Pancreas (tissue), 10 donors: ENCODE results near the gene BEX4. TPM values are rescaled to one million over a fixed set of nuclear protein-coding genes. Genes with fewer than 3 reads are reported as not detected.
A peak's percentile ranks its signal among the peaks of the same experiment; 100 is the strongest.

Experiments used
- ATAC-seq, 4 donors: fragments of 200-7000 bp; cut with Tn5 transposase; one replicate each; pipeline versions ENCODE4 v1.8.0 to v1.9.1; 2020; ENCODE audit warnings: mild to moderate bottlenecking in 4 of 4, moderate library complexity in 4 of 4
- DNase-seq, 6 donors: peaks; one replicate each; pipeline ENCODE4 v3.0.0-alpha.2; 2020
- FAIRE-seq: peaks from 2 replicates; lab custom pipeline; 2012; peaks lifted over from hg19 to GRCh38; lab: Jason Lieb, UNC
- H3K27ac ChIP-seq, 4 donors: fragments of 200-600 bp; sonication (generic); 1 replicate in 3 of 4; 2 replicates in 1 of 4; pipeline versions ENCODE4 v1.5.0 to v1.8.0; 2020
- H3K27me3 ChIP-seq, 4 donors: fragments of 200-600 bp; one replicate each; pipeline ENCODE4 v1.8.0; 2021
- H3K36me3 ChIP-seq, 3 donors: fragments of 200-600 bp; sonication (generic) in 1 of 3; one replicate each; pipeline versions ENCODE4 v1.5.0 to v1.8.0; 2020 to 2021
- H3K4me1 ChIP-seq, 3 donors: fragments of 200-600 bp; one replicate each; pipeline ENCODE4 v1.8.0; 2021
- H3K4me3 ChIP-seq, 4 donors: fragments of 200-600 bp; sonication (generic) in 2 of 4; one replicate each; pipeline versions ENCODE4 v1.5.0 to v1.8.0; 2020 to 2021
- H3K9me3 ChIP-seq, 4 donors: fragments of 200-600 bp; one replicate each; pipeline ENCODE4 v1.8.0; 2021
- CTCF ChIP-seq, 4 donors: fragments of 200-600 bp; sonication (generic) in 3 of 4; IDR thresholded peaks; one replicate each; pipeline versions ENCODE4 v1.5.0 to v1.8.0; 2021; ENCODE audit warnings: antibody characterized with exemption in 4 of 4
- WGBS, 2 donors: extraction: QIAGEN DNeasy Blood & Tissue Kit; methylation state at CpG; one replicate each; pipeline ENCODE4 v1.1.7; 2013; 5-methylcytosine and 5-hydroxymethylcytosine counted together
- intact Hi-C, 3 donors: fragments of 100-400 bp; cut with DNase I; formaldehyde crosslinking; loops; one replicate each; pipeline versions ENCODE4 v1.11.1 to v1.14.2; 2022
- polyA plus RNA-seq, 2 donors: library from polyadenylated mRNA; stranded (reverse); fragments of 200-250 nt; gene quantifications; one replicate each; pipeline ENCODE4 v1.2.3, GENCODE V29; 2013
- total RNA-seq, 6 donors: library from RNA; stranded (reverse); fragmentation: NEBNext Ultra II Directional in 4 of 6; extraction: Animal tissue kit (Norgen Biotek cat#: 25700) in 4 of 6; gene quantifications; one replicate each; pipeline versions ENCODE4 v1.2.1 to v1.2.4, GENCODE V29; 2021 to 2023
- donor health status: healthy with polysubstance abuse.
- donor health status: DM: no; HTN: no; CAD: no; lungs with moderate emphysema.
- donor health status: DM: no; HTN: no; CAD: no.
- donor health status: control.
- donor health status: control.
- donor health status: Bipolar disorder and iron deficiency.
- donor health status: DM: yes; HTN: yes; CAD: no.
- donor health status: DM: no; HTN: no; CAD: no.
- donor health status: DM: no; HTN: no; CAD: no.
- donor health status: DM: yes; HTN: yes; CAD: no.

BEX4 gene
- total and polyA plus RNA-seq, 8 donors = 7.4 to 89.2 (median 12.2) TPM

GRCh38 chrX:103236296-103236695, 21.4 kb downstream of the BEX4 start:
- H3K27me3 ChIP-seq = peaks cover 0 to 22% (median 0%) of the 10 kb centered on the region in 4 donors
- H3K36me3 ChIP-seq = no peaks in the 10 kb centered on the region
- DNase-seq (no peak), ATAC-seq (no peak), FAIRE-seq (no peak)
- no peak overlapping the region for H3K27ac ChIP-seq
- no peak for TF ChIP-seq CTCF (IDR thresholded peaks at IDR 0.05)
- no peak overlapping the region for H3K4me3 ChIP-seq
- no peaks in the 10 kb centered on the region for H3K4me1 ChIP-seq
- 72 to 74% methylated on average over 1 of the region's 1 CpG for WGBS, 2 donors
- no peaks in the 10 kb centered on the region for H3K9me3 ChIP-seq
- intact Hi-C loops = no loop called here

- DNase-seq (no peak), ATAC-seq (no peak), FAIRE-seq (no peak)
- Histone ChIP-seq H3K27ac (no peak overlapping the region), H3K4me3 (no peak overlapping the region), H3K27me3 (peaks cover 0 to 22% (median 0%) of the 10 kb centered on the region in 4 donors), H3K9me3 (no peaks in the 10 kb centered on the region), H3K4me1 (no peaks in the 10 kb centered on the region), H3K36me3 (no peaks in the 10 kb centered on the region)
- TF ChIP-seq CTCF (IDR thresholded peaks at IDR 0.05) = no peak
- intact Hi-C loops = no loop called here
Measured at GRCh38 chrX:103240155-103240554, 25.2 kb downstream of the BEX4 start.

- H3K4me1 ChIP-seq = peaks cover 0 to 5% (median 3%) of the 10 kb centered on the region in 3 donors
- FAIRE-seq = peak; percentile 98
- no peak for DNase-seq
- ATAC-seq = peak in 2 of 4 donors; percentile 57
- intact Hi-C loops = no loop called here
- H3K27ac ChIP-seq = no peak overlapping the region
- no peaks in the 10 kb centered on the region for H3K36me3 ChIP-seq
- no peaks in the 10 kb centered on the region for H3K27me3 ChIP-seq
- no peak overlapping the region for H3K4me3 ChIP-seq
- no peaks in the 10 kb centered on the region for H3K9me3 ChIP-seq
- TF ChIP-seq CTCF (IDR thresholded peaks at IDR 0.05) = peak in 2 of 4 donors; percentile 8 to 28
Measured at GRCh38 chrX:103248553-103248952, 33.6 kb downstream of the BEX4 start.

- H3K9me3 ChIP-seq = no peaks in the 10 kb centered on the region
- H3K36me3 ChIP-seq = no peaks in the 10 kb centered on the region
- no peak for TF ChIP-seq CTCF (IDR thresholded peaks at IDR 0.05)
- H3K4me3 ChIP-seq = no peak overlapping the region
- H3K27ac ChIP-seq = no peak overlapping the region
- DNase-seq (no peak), FAIRE-seq (no peak), ATAC-seq (no peak)
- no peaks in the 10 kb centered on the region for H3K27me3 ChIP-seq
- intact Hi-C loops = no loop called here
- 44 to 50% methylated on average over 1 of the region's 1 CpG for WGBS, 2 donors
- H3K4me1 ChIP-seq = peaks cover 0 to 6% (median 3%) of the 10 kb centered on the region in 3 donors
Measured at GRCh38 chrX:103249805-103250204, 34.9 kb downstream of the BEX4 start.

GRCh38 chrX:103250977-103251376, 36.1 kb downstream of the BEX4 start:
- Histone ChIP-seq H3K4me3 (no peak overlapping the region), H3K9me3 (no peaks in the 10 kb centered on the region), H3K4me1 (peaks cover 0 to 6% (median 3%) of the 10 kb centered on the region in 3 donors), H3K36me3 (no peaks in the 10 kb centered on the region), H3K27ac (no peak overlapping the region), H3K27me3 (no peaks in the 10 kb centered on the region)
- DNase-seq (no peak), FAIRE-seq (no peak), ATAC-seq (no peak)
- 40 to 62% methylated on average over 5 of the region's 5 CpGs for WGBS, 2 donors
- intact Hi-C loops = no loop called here
- no peak for TF ChIP-seq CTCF (IDR thresholded peaks at IDR 0.05)
